Measurements from ENCODE around the gene TUFT1. TPM values are rescaled to one million over a fixed set of nuclear protein-coding genes. Genes with fewer than 3 reads are reported as not detected.

Gene TUFT1
- total RNA-seq, 2 donors from 2014 or later = 15.2 to 29.0 TPM

DNA sequence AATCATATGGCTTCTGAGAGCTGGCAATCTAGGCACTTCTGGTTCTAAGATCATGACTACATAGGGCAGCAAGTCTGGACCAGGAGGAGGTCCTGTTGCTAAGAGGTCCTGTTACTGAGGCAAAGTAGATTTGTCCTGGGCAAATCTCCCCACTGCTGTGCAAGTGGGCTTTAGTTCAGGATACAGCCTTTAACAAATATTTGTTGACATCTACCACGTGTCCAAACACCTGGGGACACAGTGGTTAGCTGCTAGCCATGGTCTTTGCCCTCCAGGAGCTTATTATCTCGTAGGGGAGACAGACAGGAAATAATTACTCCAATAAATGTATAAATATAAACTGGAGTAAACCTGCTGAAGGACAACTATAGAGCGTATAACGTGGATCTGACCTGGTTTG, 25.7 kb upstream of the TUFT1 start:
- H3K4me1 ChIP-seq (replicated peaks) = no peaks in the 10 kb centered on the region
- DNase-seq (ENCODE audit: low spot score) = no peak
- intact Hi-C loops (cut with DNase I) = no loop called here
- no peaks in the 10 kb centered on the region for H3K9me3 ChIP-seq
- no peak overlapping the region for H3K4me3 ChIP-seq
- 64% methylated on average over 4 of the region's 4 CpGs for WGBS
- TF ChIP-seq, protein P1, sequence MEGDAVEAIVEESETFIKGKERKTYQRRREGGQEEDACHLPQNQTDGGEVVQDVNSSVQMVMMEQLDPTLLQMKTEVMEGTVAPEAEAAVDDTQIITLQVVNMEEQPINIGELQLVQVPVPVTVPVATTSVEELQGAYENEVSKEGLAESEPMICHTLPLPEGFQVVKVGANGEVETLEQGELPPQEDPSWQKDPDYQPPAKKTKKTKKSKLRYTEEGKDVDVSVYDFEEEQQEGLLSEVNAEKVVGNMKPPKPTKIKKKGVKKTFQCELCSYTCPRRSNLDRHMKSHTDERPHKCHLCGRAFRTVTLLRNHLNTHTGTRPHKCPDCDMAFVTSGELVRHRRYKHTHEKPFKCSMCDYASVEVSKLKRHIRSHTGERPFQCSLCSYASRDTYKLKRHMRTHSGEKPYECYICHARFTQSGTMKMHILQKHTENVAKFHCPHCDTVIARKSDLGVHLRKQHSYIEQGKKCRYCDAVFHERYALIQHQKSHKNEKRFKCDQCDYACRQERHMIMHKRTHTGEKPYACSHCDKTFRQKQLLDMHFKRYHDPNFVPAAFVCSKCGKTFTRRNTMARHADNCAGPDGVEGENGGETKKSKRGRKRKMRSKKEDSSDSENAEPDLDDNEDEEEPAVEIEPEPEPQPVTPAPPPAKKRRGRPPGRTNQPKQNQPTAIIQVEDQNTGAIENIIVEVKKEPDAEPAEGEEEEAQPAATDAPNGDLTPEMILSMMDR (IDR thresholded peaks at IDR 0.05) = no peak
- peak; percentile 4 for TF ChIP-seq POLR2AphosphoS5 (IDR thresholded peaks at IDR 0.05)
- H3K36me3 ChIP-seq = no peaks in the 10 kb centered on the region
- H3K27ac ChIP-seq = peak overlapping the region; percentile 86 to 90
- no peaks in the 10 kb centered on the region for H3K27me3 ChIP-seq (replicated peaks; ENCODE audit: insufficient read depth)

DNA sequence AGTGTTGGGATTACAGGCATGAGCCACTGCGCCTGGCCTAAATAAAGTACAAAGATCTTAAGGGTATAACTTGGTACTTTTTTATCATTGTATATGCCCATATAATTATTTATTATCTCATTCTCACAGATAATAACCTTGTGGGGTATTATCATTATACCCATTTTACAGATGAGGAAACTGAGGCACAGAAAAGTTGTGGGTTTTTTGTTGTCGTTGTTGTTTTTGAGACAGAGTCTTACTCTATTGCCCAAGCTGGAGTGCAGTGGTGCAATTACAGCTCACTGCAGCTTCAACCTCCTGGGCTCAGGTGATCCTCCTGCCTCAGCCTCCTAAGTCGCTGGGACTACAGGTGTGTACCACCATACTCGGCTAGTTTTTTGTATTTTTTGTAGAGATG, 24.8 kb upstream of the TUFT1 start:
- TF ChIP-seq POLR2A (IDR thresholded peaks at IDR 0.05) (no peak), POLR2AphosphoS5 (IDR thresholded peaks at IDR 0.05) (no peak)
- TF ChIP-seq, protein P1 (IDR thresholded peaks at IDR 0.05) = no peak
- H3K27ac ChIP-seq = peak overlapping the region; percentile 86 to 90
- no peaks in the 10 kb centered on the region for H3K9me3 ChIP-seq
- no peaks in the 10 kb centered on the region for H3K36me3 ChIP-seq
- no peaks in the 10 kb centered on the region for H3K27me3 ChIP-seq (replicated peaks; ENCODE audit: insufficient read depth)
- intact Hi-C loops (cut with DNase I) = no loop called here
- H3K4me1 ChIP-seq (replicated peaks) = no peaks in the 10 kb centered on the region
- no peak for DNase-seq (ENCODE audit: low spot score)
- no peak overlapping the region for H3K4me3 ChIP-seq
- 96% methylated on average over 4 of the region's 4 CpGs for WGBS

DNA sequence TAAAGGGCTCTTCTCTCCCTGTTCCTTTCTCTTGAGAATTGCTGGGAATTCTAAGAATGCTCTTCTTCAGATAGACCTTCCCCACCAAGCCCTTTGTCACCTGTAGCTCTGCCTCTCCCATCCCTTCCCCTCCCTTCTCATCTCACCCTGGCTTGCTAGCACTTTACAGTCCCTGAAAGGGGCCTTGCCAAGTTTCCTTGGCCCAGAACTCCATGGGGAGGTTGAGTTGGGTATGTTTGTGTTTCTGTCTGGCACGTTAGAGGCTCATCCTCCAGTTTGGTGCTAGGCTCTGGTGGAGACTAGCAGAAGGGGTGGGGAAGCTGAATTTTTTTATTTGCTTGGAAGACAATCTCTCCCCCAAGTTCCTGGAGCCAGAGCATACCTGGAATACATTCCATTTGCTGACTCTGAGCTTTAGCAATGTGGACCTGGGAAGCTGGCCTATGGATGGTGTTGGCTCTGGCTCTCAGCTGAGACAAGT, 24.0 kb upstream of the TUFT1 start:
- no peaks in the 10 kb centered on the region for H3K4me1 ChIP-seq (replicated peaks)
- 19% methylated on average over 1 of the region's 1 CpG for WGBS
- intact Hi-C loops (cut with DNase I) = no loop called here

DNA sequence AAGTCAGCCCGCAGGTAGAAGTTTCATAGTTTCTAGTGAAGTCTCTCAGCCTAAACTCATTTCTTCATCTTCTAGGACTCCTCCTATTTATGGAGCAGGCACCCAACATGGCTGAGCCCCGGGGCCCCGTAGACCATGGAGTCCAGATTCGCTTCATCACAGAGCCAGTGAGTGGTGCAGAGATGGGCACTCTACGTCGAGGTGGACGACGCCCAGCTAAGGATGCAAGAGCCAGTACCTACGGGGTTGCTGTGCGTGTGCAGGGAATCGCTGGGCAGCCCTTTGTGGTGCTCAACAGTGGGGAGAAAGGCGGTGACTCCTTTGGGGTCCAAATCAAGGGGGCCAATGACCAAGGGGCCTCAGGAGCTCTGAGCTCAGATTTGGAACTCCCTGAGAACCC, 21.7 kb upstream of the TUFT1 start:
- no peak for DNase-seq (ENCODE audit: low spot score)
- Histone ChIP-seq H3K36me3 (no peaks in the 10 kb centered on the region), H3K27ac (no peak overlapping the region), H3K9me3 (no peaks in the 10 kb centered on the region), H3K27me3 (replicated peaks; ENCODE audit: insufficient read depth) (no peaks in the 10 kb centered on the region), H3K4me1 (replicated peaks) (no peaks in the 10 kb centered on the region), H3K4me3 (no peak overlapping the region)
- intact Hi-C loops (cut with DNase I) = no loop called here
- TF ChIP-seq, protein P1 (IDR thresholded peaks at IDR 0.05) = no peak
- no peak for TF ChIP-seq POLR2A (IDR thresholded peaks at IDR 0.05)
- TF ChIP-seq POLR2AphosphoS5 (IDR thresholded peaks at IDR 0.05) = no peak
- 94% methylated on average over 11 of the region's 12 CpGs for WGBS

More for the DNA sequence above, 24.0 kb upstream of the TUFT1 start:
- Histone ChIP-seq H3K27me3 (replicated peaks; ENCODE audit: insufficient read depth) (no peaks in the 10 kb centered on the region), H3K36me3 (no peaks in the 10 kb centered on the region), H3K27ac (peak overlapping the region; percentile 86 to 90), H3K9me3 (no peaks in the 10 kb centered on the region), H3K4me3 (no peak overlapping the region)
- TF ChIP-seq, protein P1 (IDR thresholded peaks at IDR 0.05) = no peak
- TF ChIP-seq POLR2AphosphoS5 (IDR thresholded peaks at IDR 0.05) (peak; percentile 83), POLR2A (IDR thresholded peaks at IDR 0.05) (no peak)
- peak; percentile 71 for DNase-seq (ENCODE audit: low spot score)

DNA sequence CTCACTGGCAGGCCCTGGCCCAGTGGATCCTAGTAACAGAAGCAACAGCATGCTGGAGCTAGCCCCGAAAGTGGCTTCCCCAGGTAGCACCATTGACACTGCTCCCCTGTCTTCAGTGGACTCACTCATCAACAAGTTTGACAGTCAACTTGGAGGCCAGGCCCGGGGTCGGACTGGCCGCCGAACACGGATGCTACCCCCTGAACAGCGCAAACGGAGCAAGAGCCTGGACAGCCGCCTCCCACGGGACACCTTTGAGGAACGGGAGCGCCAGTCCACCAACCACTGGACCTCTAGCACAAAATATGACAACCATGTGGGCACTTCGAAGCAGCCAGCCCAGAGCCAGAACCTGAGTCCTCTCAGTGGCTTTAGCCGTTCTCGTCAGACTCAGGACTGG, 21.2 kb upstream of the TUFT1 start:
- Histone ChIP-seq H3K4me3 (no peak overlapping the region), H3K4me1 (replicated peaks) (no peaks in the 10 kb centered on the region), H3K9me3 (no peaks in the 10 kb centered on the region), H3K27me3 (replicated peaks; ENCODE audit: insufficient read depth) (no peaks in the 10 kb centered on the region), H3K27ac (no peak overlapping the region), H3K36me3 (no peaks in the 10 kb centered on the region)
- intact Hi-C loops (cut with DNase I) = no loop called here
- DNase-seq (ENCODE audit: low spot score) = no peak
- TF ChIP-seq POLR2AphosphoS5 (IDR thresholded peaks at IDR 0.05) = no peak
- no peak for TF ChIP-seq POLR2A (IDR thresholded peaks at IDR 0.05)
- TF ChIP-seq, protein P1 (IDR thresholded peaks at IDR 0.05) = no peak
- 94% methylated on average over 15 of the region's 15 CpGs for WGBS
